ENCODE results near the gene MRPL18. TPM values are rescaled to one million over a fixed set of nuclear protein-coding genes. Genes with fewer than 3 reads are reported as not detected.
"Not testable (repeated sequence)": the region's sequence is repeated elsewhere in the genome, so short reads cannot be mapped to it uniquely, and the experiment has no call there.

The MRPL18 gene
- total RNA-seq, 2 experiments from 2014 or later = 84.6 to 89.9 TPM

- no peaks in the 10 kb centered on the region for H3K9me3 Mint-ChIP-seq
- ChIA-PET CTCF (no interaction called here), POLR2A (no interaction called here)
Observed at GRCh38 chr6:159778131-159778530, 12.1 kb upstream of the MRPL18 start.

GRCh38 chr6:159778542-159779103, 11.6 kb upstream of the MRPL18 start:
- Mint-ChIP-seq H3K4me3 (no peak overlapping the region), H3K4me1 (ENCODE audit: low read depth) (peaks cover 19% of the 10 kb centered on the region), H3K27me3 (no peaks in the 10 kb centered on the region), H3K36me3 (peaks cover 71% of the 10 kb centered on the region), H3K27ac (no peak overlapping the region), H3K9me3 (no peaks in the 10 kb centered on the region)
- CTCF ChIA-PET = no interaction called here
- intact Hi-C loops (cut with micrococcal nuclease) = no loop called here
- POLR2A ChIA-PET = no interaction called here
- DNase-seq = no peak

More at GRCh38 chr6:159778131-159778530, 12.1 kb upstream of the MRPL18 start:
- Mint-ChIP-seq H3K27me3 (no peaks in the 10 kb centered on the region), H3K4me3 (no peak overlapping the region), H3K36me3 (peaks cover 68% of the 10 kb centered on the region), H3K27ac (no peak overlapping the region), H3K4me1 (ENCODE audit: low read depth) (peaks cover 16% of the 10 kb centered on the region)
- intact Hi-C loops (cut with micrococcal nuclease) = no loop called here
- no peak for DNase-seq

- ChIA-PET POLR2A (interaction anchor here (0.7 to 5.2 kb wide), 6 partner anchors 27 to 178 kb away, joined by 3 to 90 read pairs (median 14); partner anchors contain the start of genes ACAT2, SOD2 and WTAP), CTCF (interaction anchor here (1.6 kb wide), 1 partner anchor 19 kb away, joined by 5 read pairs; no protein-coding TSS in a partner anchor)
- Mint-ChIP-seq H3K27ac (peak overlapping the region; percentile 98), H3K36me3 (peaks cover 75% of the 10 kb centered on the region), H3K27me3 (no peaks in the 10 kb centered on the region), H3K9me3 (no peaks in the 10 kb centered on the region), H3K4me3 (peak overlapping the region; percentile 96), H3K4me1 (ENCODE audit: low read depth) (peaks cover 62% of the 10 kb centered on the region)
- intact Hi-C loops (cut with micrococcal nuclease) = loop anchor here (5.0 kb wide), 1 partner anchor 194 kb away; no protein-coding TSS in a partner anchor
- peak; percentile 39 for DNase-seq
Observed at GRCh38 chr6:159788276-159788675, 2.0 kb upstream of the MRPL18 start.

- peak; percentile 54 for DNase-seq
- H3K36me3 Mint-ChIP-seq = peaks cover 73% of the 10 kb centered on the region
- H3K9me3 Mint-ChIP-seq = no peaks in the 10 kb centered on the region
- H3K4me3 Mint-ChIP-seq = peak overlapping the region; percentile 96
- intact Hi-C loops (cut with micrococcal nuclease) = loop anchor here (1.0 to 5.0 kb wide), 4 partner anchors 27 to 193 kb away; partner anchors contain the start of genes ACAT2, SOD2 and WTAP
- H3K27me3 Mint-ChIP-seq = no peaks in the 10 kb centered on the region
- H3K4me1 Mint-ChIP-seq (ENCODE audit: low read depth) = peaks cover 62% of the 10 kb centered on the region
- POLR2A ChIA-PET = interaction anchor here (0.9 to 5.2 kb wide), 8 partner anchors 26 to 194 kb away, joined by 3 to 90 read pairs (median 6); partner anchors contain the start of genes ACAT2, SOD2 and WTAP
- CTCF ChIA-PET = interaction anchor here (1.6 to 2.2 kb wide), 2 partner anchors 19 to 98 kb away, joined by 5 to 9 read pairs; no protein-coding TSS in a partner anchor
- peak overlapping the region; percentile 98 for H3K27ac Mint-ChIP-seq
Observed at GRCh38 chr6:159788753-159789376, 1.4 kb upstream of the MRPL18 start.

- ChIA-PET CTCF (interaction anchor here (0.7 to 2.2 kb wide), 2 partner anchors 57 to 98 kb away, joined by 3 to 9 read pairs; no protein-coding TSS in a partner anchor), POLR2A (interaction anchor here (0.6 to 5.2 kb wide), 9 partner anchors 20 to 193 kb away, joined by 3 to 90 read pairs (median 6); partner anchors contain the start of genes ACAT2, SOD2 and WTAP)
- Mint-ChIP-seq H3K4me1 (ENCODE audit: low read depth) (peaks cover 64% of the 10 kb centered on the region), H3K36me3 (peaks cover 73% of the 10 kb centered on the region), H3K9me3 (no peaks in the 10 kb centered on the region), H3K27ac (peak within 1 kb of the TSS; percentile 98), H3K27me3 (no peaks in the 10 kb centered on the region), H3K4me3 (peak within 1 kb of the TSS; percentile 96)
- peak; percentile 100 for DNase-seq
- intact Hi-C loops (cut with micrococcal nuclease) = loop anchor here (1.0 to 5.0 kb wide), 7 partner anchors 27 to 673 kb away; partner anchors contain the start of genes ACAT2, SOD2 and WTAP
Observed at GRCh38 chr6:159789377-159790148, 704 bp upstream of the MRPL18 start, which contains the start of gene TCP1. Gene TCP1, minus strand, starts transcription at chr6:159789602. Its CDS starts 134 bp downstream, at chr6:159789468.

- H3K4me3 Mint-ChIP-seq = peak overlapping the region; percentile 96
- no peaks in the 10 kb centered on the region for H3K27me3 Mint-ChIP-seq
- intact Hi-C loops (cut with micrococcal nuclease) = loop anchor here (1.0 to 5.0 kb wide), 3 partner anchors 140 to 671 kb away; no protein-coding TSS in a partner anchor
- peak overlapping the region; percentile 98 for H3K27ac Mint-ChIP-seq
- peaks cover 56% of the 10 kb centered on the region for H3K4me1 Mint-ChIP-seq (ENCODE audit: low read depth)
- DNase-seq = no peak
- CTCF ChIA-PET = interaction anchor here (0.5 to 1.6 kb wide), 6 partner anchors 11 to 823 kb away, joined by 3 to 4 read pairs (median 4); no protein-coding TSS in a partner anchor
- no peaks in the 10 kb centered on the region for H3K9me3 Mint-ChIP-seq
- POLR2A ChIA-PET = interaction anchor here (1.4 to 5.2 kb wide), 4 partner anchors 30 to 177 kb away, joined by 5 to 90 read pairs (median 27); partner anchors contain the start of genes ACAT2, SOD2 and WTAP
- H3K36me3 Mint-ChIP-seq = peaks cover 63% of the 10 kb centered on the region
Observed at GRCh38 chr6:159790956-159791598, 810 bp downstream of the MRPL18 start.

- H3K9me3 Mint-ChIP-seq, POLR2A ChIA-PET, H3K27me3 Mint-ChIP-seq, H3K27ac Mint-ChIP-seq, H3K4me3 Mint-ChIP-seq, CTCF ChIA-PET, DNase-seq: not testable (repeated sequence)
- peaks cover 56% of the 10 kb centered on the region for H3K36me3 Mint-ChIP-seq
- peaks cover 60% of the 10 kb centered on the region for H3K4me1 Mint-ChIP-seq (ENCODE audit: low read depth)
- intact Hi-C loops (cut with micrococcal nuclease) = loop anchor here (5.0 kb wide), 1 partner anchor 667 kb away; no protein-coding TSS in a partner anchor
Observed at GRCh38 chr6:159794976-159795375, 4.7 kb downstream of the MRPL18 start.

GRCh38 chr6:159797554-159797953, 7.3 kb downstream of the MRPL18 start:
- peaks cover 44% of the 10 kb centered on the region for H3K4me1 Mint-ChIP-seq (ENCODE audit: low read depth)
- ChIA-PET CTCF (no interaction called here), POLR2A (no interaction called here)
- peak overlapping the region; percentile 69 for H3K27ac Mint-ChIP-seq
- no peaks in the 10 kb centered on the region for H3K9me3 Mint-ChIP-seq
- H3K36me3 Mint-ChIP-seq = peaks cover 40% of the 10 kb centered on the region
- DNase-seq = no peak
- intact Hi-C loops (cut with micrococcal nuclease) = no loop called here
- H3K27me3 Mint-ChIP-seq = no peaks in the 10 kb centered on the region
- no peak overlapping the region for H3K4me3 Mint-ChIP-seq

- Mint-ChIP-seq H3K27me3 (no peaks in the 10 kb centered on the region), H3K4me1 (ENCODE audit: low read depth) (peaks cover 26% of the 10 kb centered on the region), H3K36me3 (peaks cover 26% of the 10 kb centered on the region), H3K27ac (peak within 1 kb of the TSS; percentile 6), H3K9me3 (no peaks in the 10 kb centered on the region), H3K4me3 (no peak within 1 kb of the TSS)
- POLR2A ChIA-PET = no interaction called here
- intact Hi-C loops (cut with micrococcal nuclease) = no loop called here
- CTCF ChIA-PET = no interaction called here
- no peak for DNase-seq
Observed at GRCh38 chr6:159800141-159800865, 10.0 kb downstream of the MRPL18 start, which contains the start of gene PNLDC1. Gene PNLDC1, plus strand, starts transcription at chr6:159800276. Its CDS starts 32 bp downstream, at chr6:159800308.

- H3K27me3 Mint-ChIP-seq = no peaks in the 10 kb centered on the region
Observed at GRCh38 chr6:159801935-159802334, 11.7 kb downstream of the MRPL18 start.

GRCh38 chr6:159804504-159804903, 14.2 kb downstream of the MRPL18 start:
- H3K9me3 Mint-ChIP-seq = no peaks in the 10 kb centered on the region
- H3K27me3 Mint-ChIP-seq = no peaks in the 10 kb centered on the region
- no peak overlapping the region for H3K27ac Mint-ChIP-seq
- intact Hi-C loops (cut with micrococcal nuclease) = no loop called here
- no peak overlapping the region for H3K4me3 Mint-ChIP-seq
- H3K36me3 Mint-ChIP-seq = peaks cover 6% of the 10 kb centered on the region
- POLR2A ChIA-PET = no interaction called here
- DNase-seq = no peak
- CTCF ChIA-PET = no interaction called here
- no peaks in the 10 kb centered on the region for H3K4me1 Mint-ChIP-seq (ENCODE audit: low read depth)

More at GRCh38 chr6:159801935-159802334, 11.7 kb downstream of the MRPL18 start:
- no peaks in the 10 kb centered on the region for H3K9me3 Mint-ChIP-seq
- ChIA-PET POLR2A (no interaction called here), CTCF (interaction anchor here (1.4 kb wide), 1 partner anchor 11 kb away, joined by 3 read pairs; no protein-coding TSS in a partner anchor)
- DNase-seq = no peak
- intact Hi-C loops (cut with micrococcal nuclease) = no loop called here
- peaks cover 16% of the 10 kb centered on the region for H3K4me1 Mint-ChIP-seq (ENCODE audit: low read depth)
- H3K4me3 Mint-ChIP-seq = no peak overlapping the region
- no peak overlapping the region for H3K27ac Mint-ChIP-seq
- H3K36me3 Mint-ChIP-seq = peaks cover 26% of the 10 kb centered on the region
